Tibial artery (tissue), 4 donors: ENCODE data around the gene UCN2.

ENCODE experiments used
- DNase-seq, 2 donors: peaks; one replicate each; pipeline ENCODE4 v3.0.0-alpha.2; 2019
- H3K27ac ChIP-seq, 2 donors: fragments of 200-600 bp; sonication (generic) in 1 of 2; 1 replicate in 1 of 2; 2 replicates in 1 of 2; pipeline ENCODE4 v1.5.1; 2018 to 2019; ENCODE audit warnings: mild to moderate bottlenecking in 1 of 2
- H3K27me3 ChIP-seq, 2 donors: fragments of 200-600 bp; sonication (generic) in 1 of 2; one replicate each; pipeline versions ENCODE4 v1.5.1 to v1.6.0; 2016 to 2019
- H3K36me3 ChIP-seq, 3 donors: fragments of 200-600 bp; sonication (generic) in 2 of 3; one replicate each; pipeline ENCODE4 v1.5.1; 2016 to 2019; ENCODE audit warnings: mild to moderate bottlenecking in 2 of 3
- H3K4me1 ChIP-seq, 4 donors: fragments of 200-600 bp; sonication (generic) in 2 of 4; 1 replicate in 3 of 4; 2 replicates in 1 of 4; pipeline ENCODE4 v1.5.1; 2016 to 2019
- H3K4me3 ChIP-seq, 2 donors: fragments of 200-600 bp; sonication (generic) in 1 of 2; 1 replicate in 1 of 2; 2 replicates in 1 of 2; pipeline ENCODE4 v1.5.1; 2018 to 2019; ENCODE audit warnings: mild to moderate bottlenecking in 2 of 2
- H3K9me3 ChIP-seq, 3 donors: fragments of 200-600 bp; sonication (generic) in 1 of 3; one replicate each; pipeline ENCODE4 v1.5.1; 2016 to 2019
- intact Hi-C: fragments of 100-400 bp; cut with DNase I; formaldehyde crosslinking; loops from one replicate; pipeline ENCODE4 v1.15.0; 2023; ENCODE audit warnings: low total_unique reads
- TF ChIP-seq, protein P1 (sequence below), 2 experiments: fragments of 200-600 bp in 1 of 2; fragments of 450-650 bp in 1 of 2; IDR thresholded peaks; one replicate each; pipeline ENCODE4 v1.5.1; 2017 to 2019; ENCODE audit warnings: antibody characterized with exemption in 2 of 2, mild to moderate bottlenecking in 1 of 2, moderate library complexity in 1 of 2

UCN2 gene

DNA sequence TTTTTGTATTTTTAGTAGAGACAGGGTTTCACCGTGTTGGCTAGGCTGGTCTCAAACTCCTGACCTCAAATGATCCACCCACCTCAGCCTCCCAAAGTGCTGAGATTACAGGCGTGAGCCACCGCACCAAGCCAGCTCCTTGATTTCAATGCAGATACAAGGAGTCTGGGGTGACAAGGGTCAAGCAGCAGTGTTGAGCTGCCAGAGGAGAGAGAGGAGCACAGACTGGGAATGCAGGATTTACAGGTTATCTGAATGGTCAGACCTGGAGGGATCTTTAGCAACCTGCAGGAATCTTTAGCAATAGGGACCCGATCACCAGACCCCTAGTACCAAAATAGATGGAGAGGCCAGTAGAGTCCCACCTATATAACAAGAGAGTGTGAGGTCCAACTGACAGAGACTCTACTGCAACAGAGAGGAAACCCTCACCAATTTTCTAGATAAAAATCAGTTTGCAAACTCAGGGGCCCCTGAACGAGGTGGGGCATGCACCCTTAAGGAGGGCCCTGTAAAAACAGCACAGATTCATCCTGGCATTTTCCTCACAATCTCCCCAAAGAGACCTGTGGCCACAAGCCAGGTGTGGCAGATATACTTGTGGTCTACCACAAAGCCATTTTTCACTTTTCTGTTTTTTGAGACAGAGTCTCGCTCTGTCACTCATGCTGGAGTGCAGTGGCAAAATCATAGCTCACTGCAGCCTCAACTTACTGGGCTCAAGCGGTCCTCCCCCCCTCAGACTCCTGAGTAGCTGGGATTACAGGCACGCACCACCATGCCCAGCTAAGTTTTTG, 49.0 kb downstream of the UCN2 start:
- TF ChIP-seq, protein P1, sequence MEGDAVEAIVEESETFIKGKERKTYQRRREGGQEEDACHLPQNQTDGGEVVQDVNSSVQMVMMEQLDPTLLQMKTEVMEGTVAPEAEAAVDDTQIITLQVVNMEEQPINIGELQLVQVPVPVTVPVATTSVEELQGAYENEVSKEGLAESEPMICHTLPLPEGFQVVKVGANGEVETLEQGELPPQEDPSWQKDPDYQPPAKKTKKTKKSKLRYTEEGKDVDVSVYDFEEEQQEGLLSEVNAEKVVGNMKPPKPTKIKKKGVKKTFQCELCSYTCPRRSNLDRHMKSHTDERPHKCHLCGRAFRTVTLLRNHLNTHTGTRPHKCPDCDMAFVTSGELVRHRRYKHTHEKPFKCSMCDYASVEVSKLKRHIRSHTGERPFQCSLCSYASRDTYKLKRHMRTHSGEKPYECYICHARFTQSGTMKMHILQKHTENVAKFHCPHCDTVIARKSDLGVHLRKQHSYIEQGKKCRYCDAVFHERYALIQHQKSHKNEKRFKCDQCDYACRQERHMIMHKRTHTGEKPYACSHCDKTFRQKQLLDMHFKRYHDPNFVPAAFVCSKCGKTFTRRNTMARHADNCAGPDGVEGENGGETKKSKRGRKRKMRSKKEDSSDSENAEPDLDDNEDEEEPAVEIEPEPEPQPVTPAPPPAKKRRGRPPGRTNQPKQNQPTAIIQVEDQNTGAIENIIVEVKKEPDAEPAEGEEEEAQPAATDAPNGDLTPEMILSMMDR (IDR thresholded peaks at IDR 0.05), result no peak
- DNase-seq, result no peak
- H3K27me3 ChIP-seq, result no peaks in the 10 kb centered on the region
- no peaks in the 10 kb centered on the region for H3K4me1 ChIP-seq
- no peaks in the 10 kb centered on the region for H3K9me3 ChIP-seq
- H3K27ac ChIP-seq, result no peak overlapping the region
- peaks cover 0 to 7% (median 0%) of the 10 kb centered on the region in 3 donors for H3K36me3 ChIP-seq
- intact Hi-C loops, result no loop called here
- H3K4me3 ChIP-seq, result no peak overlapping the region
